ENCODE results near the gene ETV6. TPM values are rescaled to one million over a fixed set of nuclear protein-coding genes. Genes with fewer than 3 reads are reported as not detected.

ETV6 gene
- total RNA-seq, 1 donor from 2014 or later, result 31.4 TPM

DNA sequence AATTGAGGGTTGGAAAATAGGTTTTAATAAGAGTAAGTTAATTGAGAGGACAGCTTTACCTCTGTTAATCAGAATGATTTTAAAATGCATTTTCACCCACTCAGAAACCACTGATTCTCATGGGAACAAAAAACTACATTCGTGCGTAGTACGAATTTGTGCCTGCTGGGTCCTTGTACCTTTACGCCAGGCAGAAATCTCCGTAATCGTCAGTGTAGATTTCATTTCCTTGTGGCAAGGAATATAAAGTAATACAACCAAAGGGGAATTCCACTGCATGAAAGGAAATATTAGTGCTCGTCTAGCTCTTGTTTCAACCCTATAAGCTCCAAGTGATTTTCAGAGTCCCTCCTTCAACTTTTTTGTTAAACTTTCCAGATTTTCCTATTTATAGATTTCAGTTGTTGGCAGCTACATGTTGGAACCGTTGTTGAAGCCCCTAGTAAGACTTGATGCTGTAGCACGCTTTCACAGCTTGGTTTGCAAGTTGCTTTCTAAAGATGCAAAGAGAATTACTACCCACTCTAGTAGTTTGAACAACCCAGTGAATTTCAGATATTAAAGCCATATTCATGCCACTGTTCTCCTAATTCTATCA is 90.6 kb downstream of the ETV6 start:
- H3K27me3 Mint-ChIP-seq (ENCODE audit: low read depth), result no peaks in the 10 kb centered on the region
- no peak overlapping the region for H3K4me3 Mint-ChIP-seq
- no peaks in the 10 kb centered on the region for H3K9me3 Mint-ChIP-seq
- peaks cover 21% of the 10 kb centered on the region for H3K4me1 Mint-ChIP-seq
- no peak for DNase-seq (ENCODE audit: low spot score in 2 of 2, unreplicated experiment in 2 of 2)
- H3K36me3 Mint-ChIP-seq, result no peaks in the 10 kb centered on the region
- TF ChIP-seq, protein P1, sequence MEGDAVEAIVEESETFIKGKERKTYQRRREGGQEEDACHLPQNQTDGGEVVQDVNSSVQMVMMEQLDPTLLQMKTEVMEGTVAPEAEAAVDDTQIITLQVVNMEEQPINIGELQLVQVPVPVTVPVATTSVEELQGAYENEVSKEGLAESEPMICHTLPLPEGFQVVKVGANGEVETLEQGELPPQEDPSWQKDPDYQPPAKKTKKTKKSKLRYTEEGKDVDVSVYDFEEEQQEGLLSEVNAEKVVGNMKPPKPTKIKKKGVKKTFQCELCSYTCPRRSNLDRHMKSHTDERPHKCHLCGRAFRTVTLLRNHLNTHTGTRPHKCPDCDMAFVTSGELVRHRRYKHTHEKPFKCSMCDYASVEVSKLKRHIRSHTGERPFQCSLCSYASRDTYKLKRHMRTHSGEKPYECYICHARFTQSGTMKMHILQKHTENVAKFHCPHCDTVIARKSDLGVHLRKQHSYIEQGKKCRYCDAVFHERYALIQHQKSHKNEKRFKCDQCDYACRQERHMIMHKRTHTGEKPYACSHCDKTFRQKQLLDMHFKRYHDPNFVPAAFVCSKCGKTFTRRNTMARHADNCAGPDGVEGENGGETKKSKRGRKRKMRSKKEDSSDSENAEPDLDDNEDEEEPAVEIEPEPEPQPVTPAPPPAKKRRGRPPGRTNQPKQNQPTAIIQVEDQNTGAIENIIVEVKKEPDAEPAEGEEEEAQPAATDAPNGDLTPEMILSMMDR (IDR thresholded peaks at IDR 0.05; ENCODE audit: unreplicated experiment), result no peak
- no peak overlapping the region for H3K27ac Mint-ChIP-seq

DNA sequence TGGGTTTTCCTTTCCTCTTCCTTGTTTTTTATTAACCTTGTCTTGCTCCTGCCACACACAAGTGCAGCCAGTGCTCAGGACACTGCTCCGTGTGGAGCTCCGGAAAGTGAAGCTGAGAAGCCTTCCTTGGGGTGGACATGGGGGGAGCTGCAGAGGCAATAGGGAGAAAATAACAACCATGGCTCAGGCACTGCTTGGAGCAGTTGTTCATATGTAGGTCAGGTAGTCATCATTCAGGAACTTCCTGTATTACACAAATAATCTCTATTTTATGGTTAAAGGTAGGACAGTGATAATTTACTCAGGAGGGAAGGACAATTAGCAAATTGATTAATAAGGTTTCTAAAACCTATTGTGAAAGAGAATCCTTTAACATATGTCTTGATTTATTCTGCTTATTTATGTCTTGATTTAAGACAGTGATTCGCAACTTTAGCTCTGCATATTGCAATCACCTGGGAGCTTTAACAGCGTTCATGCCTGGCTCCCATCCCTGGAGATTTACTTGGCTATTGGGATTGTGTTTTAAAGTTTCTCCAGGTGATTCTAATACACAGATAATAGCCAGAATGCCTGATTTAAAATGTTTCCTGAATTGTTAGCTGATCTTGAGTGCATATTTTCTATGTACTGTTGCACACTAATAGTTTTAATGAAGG is 92.1 kb downstream of the ETV6 start:
- H3K27ac Mint-ChIP-seq, result no peak overlapping the region
- no peaks in the 10 kb centered on the region for H3K27me3 Mint-ChIP-seq (ENCODE audit: low read depth)
- H3K9me3 Mint-ChIP-seq, result no peaks in the 10 kb centered on the region
- no peaks in the 10 kb centered on the region for H3K36me3 Mint-ChIP-seq
- DNase-seq (ENCODE audit: low spot score in 2 of 2, unreplicated experiment in 2 of 2), result no peak
- TF ChIP-seq, protein P1 (IDR thresholded peaks at IDR 0.05; ENCODE audit: unreplicated experiment), result no peak
- H3K4me3 Mint-ChIP-seq, result no peak overlapping the region
- peaks cover 26% of the 10 kb centered on the region for H3K4me1 Mint-ChIP-seq

DNA sequence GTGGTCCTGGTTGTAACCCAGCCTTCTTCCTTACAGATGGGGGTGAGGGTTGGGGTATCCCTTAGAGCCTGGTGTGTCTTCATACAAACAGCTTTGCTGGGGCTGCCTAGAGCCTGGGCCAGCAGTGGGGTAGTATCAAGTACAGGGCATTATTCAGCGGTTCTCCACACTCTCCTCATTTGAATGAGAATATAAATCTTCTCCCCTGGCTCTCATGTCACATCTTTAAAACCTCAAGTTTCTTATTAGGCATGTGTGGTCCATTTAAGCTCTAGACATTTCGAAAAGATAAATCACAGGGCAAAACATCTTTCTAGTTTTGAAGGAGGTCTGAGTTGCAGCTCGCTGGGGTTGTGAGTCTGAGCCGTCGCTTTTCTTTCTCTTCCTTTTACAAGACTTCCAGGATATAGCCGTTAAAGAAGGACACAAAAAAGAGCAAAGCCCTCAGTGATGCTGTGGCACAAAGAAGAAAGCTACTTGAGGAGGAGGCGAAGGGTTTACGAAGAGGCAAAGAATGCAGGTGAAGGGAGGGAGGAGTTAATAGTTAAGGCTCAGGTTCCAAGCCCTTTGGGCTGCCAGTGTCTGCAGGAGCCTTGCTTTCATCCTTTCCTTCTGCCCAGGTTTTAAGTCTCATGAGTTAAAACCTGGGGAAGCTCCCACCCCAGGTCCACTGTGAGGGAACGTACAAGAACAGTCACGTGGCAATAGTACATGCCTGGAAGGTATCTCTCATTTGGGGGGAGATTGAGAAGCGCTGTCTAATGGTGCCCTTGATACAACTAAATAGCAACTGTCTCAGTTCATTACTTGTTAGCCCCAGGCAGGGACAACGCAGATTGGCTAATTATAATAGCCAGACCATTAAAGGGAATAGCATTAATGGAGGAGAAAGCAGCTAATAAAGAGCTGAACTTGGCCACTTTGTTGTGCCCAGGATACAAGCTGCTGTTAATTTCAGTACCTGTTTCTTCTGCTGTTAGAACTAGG is 94.2 kb downstream of the ETV6 start:
- H3K27me3 Mint-ChIP-seq (ENCODE audit: low read depth), result no peaks in the 10 kb centered on the region
- H3K4me1 Mint-ChIP-seq, result peaks cover 26% of the 10 kb centered on the region
- no peak for DNase-seq (ENCODE audit: low spot score in 2 of 2, unreplicated experiment in 2 of 2)
- H3K9me3 Mint-ChIP-seq, result no peaks in the 10 kb centered on the region
- H3K4me3 Mint-ChIP-seq, result no peak overlapping the region
- no peaks in the 10 kb centered on the region for H3K36me3 Mint-ChIP-seq
- H3K27ac Mint-ChIP-seq, result peak overlapping the region; percentile 36
- TF ChIP-seq, protein P1 (IDR thresholded peaks at IDR 0.05; ENCODE audit: unreplicated experiment), result no peak

DNA sequence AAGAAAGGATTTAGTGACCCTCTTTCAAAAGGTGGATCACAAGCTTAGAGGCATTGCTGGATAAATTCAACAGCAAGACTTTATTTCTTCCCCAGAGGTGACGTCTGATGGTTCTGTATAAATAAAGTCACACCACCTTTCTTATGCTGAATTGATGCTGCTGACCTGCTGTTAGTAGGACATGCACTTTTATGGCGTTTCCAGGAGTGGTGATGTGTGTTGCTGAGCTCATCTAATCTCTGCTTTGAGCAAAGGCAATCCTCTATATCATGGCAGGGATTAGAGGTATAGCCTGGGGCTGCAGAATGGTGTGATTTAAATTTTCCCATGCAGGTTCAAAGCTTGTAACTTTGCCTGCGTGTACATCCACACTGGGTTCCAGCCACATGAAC is 94.9 kb downstream of the ETV6 start:
- TF ChIP-seq, protein P1 (IDR thresholded peaks at IDR 0.05; ENCODE audit: unreplicated experiment), result no peak
- no peak for DNase-seq (ENCODE audit: low spot score in 2 of 2, unreplicated experiment in 2 of 2)
- Mint-ChIP-seq H3K4me1 (peaks cover 26% of the 10 kb centered on the region), H3K4me3 (no peak overlapping the region), H3K27ac (no peak overlapping the region), H3K9me3 (no peaks in the 10 kb centered on the region), H3K27me3 (ENCODE audit: low read depth) (no peaks in the 10 kb centered on the region), H3K36me3 (no peaks in the 10 kb centered on the region)

DNA sequence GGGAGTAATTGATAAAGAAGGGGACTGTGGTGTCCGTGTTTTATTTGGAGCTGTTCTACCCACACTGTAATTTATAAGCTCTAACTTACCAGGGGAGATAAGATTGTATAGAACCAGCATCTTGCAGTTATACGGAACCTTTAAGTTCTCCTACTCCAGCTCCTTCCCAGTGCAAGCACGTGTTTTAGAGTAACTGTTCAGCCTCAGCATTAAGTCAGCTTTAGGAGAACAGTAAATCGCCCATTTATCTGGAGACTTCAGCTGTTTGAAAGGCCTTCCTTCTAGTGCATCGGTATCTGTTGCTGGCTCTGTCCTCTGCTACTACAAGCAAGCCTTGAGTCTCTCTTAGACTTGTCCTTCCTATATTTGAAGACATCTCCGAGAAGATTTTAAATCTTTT is 95.6 kb downstream of the ETV6 start:
- H3K4me3 Mint-ChIP-seq, result no peak overlapping the region
- no peaks in the 10 kb centered on the region for H3K27me3 Mint-ChIP-seq (ENCODE audit: low read depth)
- TF ChIP-seq, protein P1 (IDR thresholded peaks at IDR 0.05; ENCODE audit: unreplicated experiment), result no peak
- H3K36me3 Mint-ChIP-seq, result no peaks in the 10 kb centered on the region
- H3K27ac Mint-ChIP-seq, result no peak overlapping the region
- DNase-seq (ENCODE audit: low spot score in 2 of 2, unreplicated experiment in 2 of 2), result no peak
- H3K9me3 Mint-ChIP-seq, result no peaks in the 10 kb centered on the region
- peaks cover 26% of the 10 kb centered on the region for H3K4me1 Mint-ChIP-seq
